H1 (cell line): ENCODE results near the gene KRT34. TPM values are rescaled to one million over a fixed set of nuclear protein-coding genes. Genes with fewer than 3 reads are reported as not detected.

ENCODE experiments used
- CTCF ChIA-PET: fragments of 300-600 bp; sonication (Branson Sonifier 250); formaldehyde crosslinking; loops from one replicate; lab custom pipeline; 2021; ENCODE audit not compliant: partially characterized antibody; lab: Charles Lee
- POLR2A ChIA-PET: fragments of 300-600 bp; sonication (Branson Sonifier 250); formaldehyde crosslinking; loops from one replicate; lab custom pipeline; 2021; ENCODE audit warnings: inconsistent platforms; ENCODE audit not compliant: partially characterized antibody; lab: Charles Lee
- DNase-seq, 2 experiments: peaks; one replicate each; pipeline versions ENCODE4 v3.0.0 to v3.0.0-alpha.2; 2010 to 2022; ENCODE audit warnings: low spot score in 2 of 2, low read depth in 1 of 2, mixed read lengths in 1 of 2
- FAIRE-seq: peaks from 2 replicates; lab custom pipeline; 2011; peaks lifted over from hg19 to GRCh38; lab: Jason Lieb, UNC
- H2AFZ ChIP-seq: 2 replicates; pipeline ENCODE4 v1.8.1; 2012; ENCODE audit warnings: low read length, inconsistent platforms
- H2AK5ac ChIP-seq: 2 replicates; pipeline ENCODE4 v1.6.1; 2013; ENCODE audit warnings: low read depth, low read length
- H2BK120ac ChIP-seq: replicated peaks from 2 replicates; pipeline ENCODE3; 2013; ENCODE audit warnings: low read depth, low read length, inconsistent platforms
- H2BK12ac ChIP-seq: 2 replicates; pipeline ENCODE4 v1.6.1; 2013; ENCODE audit warnings: low read depth, low read length
- H2BK15ac ChIP-seq: 2 replicates; pipeline ENCODE4 v1.6.1; 2013; ENCODE audit warnings: low read length
- H2BK20ac ChIP-seq: 2 replicates; pipeline ENCODE4 v1.6.1; 2013; ENCODE audit warnings: low read length
- H2BK5ac ChIP-seq: 2 replicates; pipeline ENCODE4 v1.6.1; 2013; ENCODE audit warnings: low read depth, low read length
- H3K14ac ChIP-seq: 2 replicates; pipeline ENCODE4 v1.6.1; 2013; ENCODE audit warnings: inconsistent platforms; ENCODE audit not compliant: insufficient read length
- H3K18ac ChIP-seq: 2 replicates; pipeline ENCODE4 v1.6.1; 2013; ENCODE audit warnings: low read length; ENCODE audit errors: extremely low read depth
- H3K23ac ChIP-seq: 2 replicates; pipeline ENCODE4 v1.6.1; 2013; ENCODE audit warnings: inconsistent platforms; ENCODE audit not compliant: insufficient read length
- H3K23me2 ChIP-seq: 2 replicates; pipeline ENCODE4 v1.6.1; 2013; ENCODE audit warnings: low read depth, low read length
- H3K27ac ChIP-seq: 2 replicates; pipeline ENCODE4 v1.6.1; 2011; ENCODE audit warnings: low read depth, low read length, inconsistent platforms
- H3K27me3 ChIP-seq, 4 experiments: replicated peaks in 1 of 4; 1 replicate in 1 of 4; 2 replicates in 3 of 4; pipeline versions ENCODE4 v1.6.1 to v1.8.1; 2011 to 2013; ENCODE audit warnings: low read length in 3 of 4, mild to moderate bottlenecking in 3 of 4, inconsistent platforms in 2 of 4, mixed read lengths in 2 of 4, moderate library complexity in 1 of 4; ENCODE audit not compliant: control insufficient read depth in 3 of 4, insufficient read depth in 3 of 4; ENCODE audit errors: extremely low read depth in 1 of 4
- H3K36me3 ChIP-seq, 4 experiments: 2 replicates each; pipeline versions ENCODE4 v1.6.1 to v1.8.1; 2011 to 2013; ENCODE audit warnings: mild to moderate bottlenecking in 4 of 4, low read length in 3 of 4, moderate library complexity in 2 of 4, control low read depth in 1 of 4, inconsistent platforms in 1 of 4; ENCODE audit not compliant: insufficient read depth in 4 of 4, control insufficient read depth in 2 of 4
- H3K4ac ChIP-seq: replicated peaks from 2 replicates; pipeline ENCODE3; 2013; ENCODE audit warnings: low read length, low read depth, mixed read lengths, inconsistent platforms; ENCODE audit not compliant: insufficient read length
- H3K4me1 ChIP-seq, 4 experiments: replicated peaks in 1 of 4; 1 replicate in 1 of 4; 2 replicates in 3 of 4; pipeline versions ENCODE4 v1.6.1 to v1.8.1; 2011 to 2013; ENCODE audit warnings: low read length in 3 of 4, inconsistent platforms in 2 of 4, mixed read lengths in 1 of 4; ENCODE audit not compliant: insufficient read depth in 4 of 4, control insufficient read depth in 3 of 4
- H3K4me2 ChIP-seq, 2 experiments: 2 replicates each; pipeline versions ENCODE4 v1.6.1 to v1.8.1; 2011 to 2013; ENCODE audit warnings: low read depth in 2 of 2, low read length in 2 of 2, control low read depth in 1 of 2, inconsistent platforms in 1 of 2, mild to moderate bottlenecking in 1 of 2; ENCODE audit not compliant: insufficient read depth in 1 of 2
- H3K4me3 ChIP-seq, 4 experiments: fragments of 200-600, 300-600 bp in 1 of 4; sonication (generic), shearing (Covaris generic), sonication (Bioruptor Twin) in 1 of 4; 2 replicates each; pipeline versions ENCODE4 v1.5.1 to v1.8.1; 2011 to 2016; ENCODE audit warnings: low read length in 4 of 4, low read depth in 3 of 4, control low read depth in 2 of 4, inconsistent platforms in 2 of 4, mild to moderate bottlenecking in 2 of 4, mixed read lengths in 1 of 4, moderate library complexity in 1 of 4; ENCODE audit not compliant: insufficient read depth in 2 of 4; ENCODE audit errors: extremely low read depth in 1 of 4
- H3K56ac ChIP-seq: replicated peaks from 2 replicates; pipeline ENCODE3; 2013; ENCODE audit warnings: low read depth, mild to moderate bottlenecking, mixed read lengths, low read length, inconsistent platforms; ENCODE audit not compliant: insufficient read length
- H3K79me1 ChIP-seq: 2 replicates; pipeline ENCODE4 v1.6.1; 2013; ENCODE audit warnings: low read depth, low read length, control low read depth
- H3K79me2 ChIP-seq, 2 experiments: 2 replicates each; pipeline versions ENCODE4 v1.6.1 to v1.8.1; 2012 to 2013; ENCODE audit warnings: low read length in 2 of 2, mild to moderate bottlenecking in 2 of 2, inconsistent platforms in 1 of 2; ENCODE audit not compliant: insufficient read depth in 2 of 2, control insufficient read depth in 1 of 2
- H3K9ac ChIP-seq, 4 experiments: replicated peaks in 1 of 4; 1 replicate in 1 of 4; 2 replicates in 3 of 4; pipeline versions ENCODE4 v1.6.1 to v1.8.1; 2011 to 2013; ENCODE audit warnings: low read depth in 3 of 4, low read length in 3 of 4, control low read depth in 2 of 4, mild to moderate bottlenecking in 2 of 4, moderate library complexity in 2 of 4, inconsistent platforms in 1 of 4; ENCODE audit errors: extremely low read depth in 1 of 4
- H3K9me3 ChIP-seq, 2 experiments: 2 replicates each; pipeline versions ENCODE4 v1.6.1 to v1.8.1; 2012 to 2013; ENCODE audit warnings: mild to moderate bottlenecking in 2 of 2, moderate library complexity in 2 of 2, control low read depth in 1 of 2, inconsistent platforms in 1 of 2, low read depth in 1 of 2, low read length in 1 of 2, mixed read lengths in 1 of 2; ENCODE audit not compliant: insufficient read depth in 2 of 2
- H4K20me1 ChIP-seq, 2 experiments: replicated peaks in 1 of 2; 2 replicates each; pipeline versions ENCODE3 to v1.8.1; 2011 to 2013; ENCODE audit warnings: inconsistent platforms in 2 of 2, low read length in 2 of 2, mild to moderate bottlenecking in 1 of 2; ENCODE audit not compliant: insufficient read depth in 2 of 2, control insufficient read depth in 1 of 2
- H4K5ac ChIP-seq: 2 replicates; pipeline ENCODE4 v1.6.1; 2013; ENCODE audit warnings: low read length, low read depth, mixed read lengths, inconsistent platforms; ENCODE audit not compliant: insufficient read length
- H4K8ac ChIP-seq: 2 replicates; pipeline ENCODE4 v1.8.0; 2013; ENCODE audit warnings: mild to moderate bottlenecking, moderate library complexity, low read length, inconsistent platforms; ENCODE audit not compliant: insufficient read depth; ENCODE audit errors: extremely low read depth
- H4K91ac ChIP-seq: replicated peaks from 2 replicates; pipeline ENCODE3; 2013; ENCODE audit warnings: low read length, mixed read lengths, inconsistent platforms; ENCODE audit not compliant: insufficient read length
- CTCF ChIP-seq, 3 experiments: IDR thresholded peaks; 1 replicate in 2 of 3; 2 replicates in 1 of 3; pipeline versions ENCODE4 v1.5.1 to v1.6.1; 2011; ENCODE audit warnings: low read length in 3 of 3, mild to moderate bottlenecking in 3 of 3, inconsistent platforms in 2 of 3, low read depth in 1 of 3, moderate library complexity in 1 of 3; ENCODE audit not compliant: insufficient read depth in 1 of 3; ENCODE audit errors: control extremely low read depth in 1 of 3
- KDM1A ChIP-seq: fragments of 200-600, 300-600 bp; sonication (generic); IDR thresholded peaks from 2 replicates; pipeline ENCODE4 v1.7.1; 2016; ENCODE audit warnings: mild to moderate bottlenecking, low read length, borderline replicate concordance
- SIRT6 ChIP-seq: IDR thresholded peaks from one replicate; pipeline ENCODE4 v1.7.1; 2012; ENCODE audit warnings: low read length, inconsistent platforms
- SUZ12 ChIP-seq: fragments of 200-600 bp; sonication (generic); IDR thresholded peaks from 2 replicates; pipeline ENCODE4 v1.6.1; 2012; ENCODE audit warnings: mild to moderate bottlenecking, inconsistent platforms, low read length, moderate library complexity, mixed read lengths
- TBP ChIP-seq: IDR thresholded peaks from 2 replicates; pipeline ENCODE4 v1.6.1; 2011; ENCODE audit warnings: low read depth, low read length, improper control_type of control experiment
- YY1 ChIP-seq: IDR thresholded peaks from 2 replicates; pipeline ENCODE4 v1.6.1; 2011; ENCODE audit warnings: low read depth, mild to moderate bottlenecking, low read length
- WGBS, 2 experiments: shearing (Covaris generic) in 1 of 2; methylation state at CpG; one replicate each; pipeline versions ENCODE4 v1.1.6 to v1.1.7; 2013 to 2015; ENCODE audit warnings: low lambda C conversion rate in 2 of 2, mixed read lengths in 2 of 2, inconsistent platforms in 1 of 2, low coverage in 1 of 2, missing lambda C conversion rate in 1 of 2; ENCODE audit not compliant: insufficient replicate concordance in 2 of 2, insufficient coverage in 1 of 2, insufficient read length in 1 of 2; ENCODE audit errors: extremely low coverage in 1 of 2, missing lambda C conversion rate in 1 of 2; 5-methylcytosine and 5-hydroxymethylcytosine counted together
- polyA plus RNA-seq, 7 experiments: library from polyadenylated mRNA; depleted of rRNA in 3 of 7; stranded (reverse) in 5 of 7; unstranded in 2 of 7; fragments of >200 nt in 5 of 7; fragments of 200-250 nt in 2 of 7; gene quantifications; 1 replicate in 5 of 7; 2 replicates in 1 of 7; 4 replicates in 1 of 7; pipeline versions ENCODE4 v1.2.1 to v1.2.3, GENCODE V29; 2011 to 2013; ENCODE audit warnings: missing spikeins in 2 of 7, mixed read lengths in 2 of 7
- total RNA-seq: library from RNA; stranded (reverse); fragmentation: NEBNext Ultra II Directional; extraction: Animal tissue kit (Norgen Biotek cat#: 25700); gene quantifications from 2 replicates; pipeline ENCODE4 v1.2.1, GENCODE V29; 2021

Gene KRT34
- total and polyA plus RNA-seq, 2 of the 8 experiments (the other 6 are each of a cell fraction or from before 2014, with no cell fraction given) = not detected

- Histone ChIP-seq H3K23ac (no peak overlapping the region), H3K14ac (no peak overlapping the region), H4K91ac (no peak overlapping the region), H3K4ac (no peak overlapping the region), H3K36me3 (no peaks in the 10 kb centered on the region), H3K4me3 (no peak overlapping the region), H4K20me1 (no peaks in the 10 kb centered on the region), H2AK5ac (no peak overlapping the region), H3K23me2 (no peaks in the 10 kb centered on the region), H4K8ac (no peak overlapping the region), H4K5ac (no peak overlapping the region), H3K27ac (no peak overlapping the region), H2BK20ac (no peak overlapping the region), H2BK15ac (no peak overlapping the region), H3K79me2 (no peaks in the 10 kb centered on the region), H3K18ac (no peak overlapping the region), H3K4me2 (no peak overlapping the region), H2BK12ac (no peak overlapping the region), H3K9ac (no peak overlapping the region), H3K4me1 (no peaks in the 10 kb centered on the region; a peak in 1 of 7 replicates), H3K27me3 (no peaks in the 10 kb centered on the region), H2BK5ac (no peak overlapping the region), H2AFZ (no peak overlapping the region), H3K56ac (no peak overlapping the region), H3K9me3 (no peaks in the 10 kb centered on the region), H2BK120ac (no peak overlapping the region), H3K79me1 (no peaks in the 10 kb centered on the region)
- ChIA-PET POLR2A (no interaction called here), CTCF (no interaction called here)
- no peak for TF ChIP-seq TBP
- TF ChIP-seq SUZ12 = no peak
- TF ChIP-seq CTCF (IDR thresholded peaks at IDR 0.05; ENCODE audit: control extremely low read depth in 1 of 3, insufficient read depth in 1 of 3, low read depth in 1 of 3, low read length in 3 of 3) = no peak
- no peak for TF ChIP-seq SIRT6
- TF ChIP-seq YY1 = no peak
- TF ChIP-seq KDM1A = no peak
- 87% methylated on average over 4 of the region's 4 CpGs; no CpG with 5 or more reads in 1 of the 2 experiments for WGBS, 2 experiments
- FAIRE-seq (no peak), DNase-seq (no peak)
Measured at GRCh38 chr17:41421617-41422016, 39.5 kb upstream of the KRT34 start.
